GM10266 (cell line): ENCODE data around the gene LDHD.

Source experiments
- DNase-seq: peaks from one replicate; pipeline ENCODE4 v3.0.0; 2012; ENCODE audit errors: extremely low spot score
- TF ChIP-seq, protein P1 (sequence below): IDR thresholded peaks from 2 replicates; pipeline ENCODE4 v1.5.1; 2012; ENCODE audit warnings: mild to moderate bottlenecking, low read depth; ENCODE audit not compliant: control insufficient read depth, insufficient read depth; ENCODE audit errors: missing control alignments

LDHD gene

DNA sequence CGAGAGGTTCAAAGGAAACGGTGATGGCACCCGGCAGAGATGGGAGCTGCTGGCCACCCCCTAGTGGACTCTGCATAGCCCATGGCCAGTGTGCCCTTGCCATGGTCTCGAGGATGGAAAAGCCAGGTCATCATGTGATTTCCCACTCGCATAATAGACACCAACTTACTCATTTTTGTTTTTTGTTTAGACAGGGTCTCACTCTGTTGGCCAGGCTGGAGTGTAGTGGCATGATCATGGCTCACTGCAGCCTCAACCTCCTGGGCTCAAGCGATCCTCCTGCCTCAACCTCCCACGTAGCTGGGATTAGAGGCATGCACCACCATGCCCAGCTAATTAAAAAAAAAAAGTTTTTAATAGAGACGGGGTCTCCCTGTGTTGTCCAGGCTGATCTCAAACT lies 27.6 kb downstream of the LDHD start:
- no peak for DNase-seq
- TF ChIP-seq, protein P1, sequence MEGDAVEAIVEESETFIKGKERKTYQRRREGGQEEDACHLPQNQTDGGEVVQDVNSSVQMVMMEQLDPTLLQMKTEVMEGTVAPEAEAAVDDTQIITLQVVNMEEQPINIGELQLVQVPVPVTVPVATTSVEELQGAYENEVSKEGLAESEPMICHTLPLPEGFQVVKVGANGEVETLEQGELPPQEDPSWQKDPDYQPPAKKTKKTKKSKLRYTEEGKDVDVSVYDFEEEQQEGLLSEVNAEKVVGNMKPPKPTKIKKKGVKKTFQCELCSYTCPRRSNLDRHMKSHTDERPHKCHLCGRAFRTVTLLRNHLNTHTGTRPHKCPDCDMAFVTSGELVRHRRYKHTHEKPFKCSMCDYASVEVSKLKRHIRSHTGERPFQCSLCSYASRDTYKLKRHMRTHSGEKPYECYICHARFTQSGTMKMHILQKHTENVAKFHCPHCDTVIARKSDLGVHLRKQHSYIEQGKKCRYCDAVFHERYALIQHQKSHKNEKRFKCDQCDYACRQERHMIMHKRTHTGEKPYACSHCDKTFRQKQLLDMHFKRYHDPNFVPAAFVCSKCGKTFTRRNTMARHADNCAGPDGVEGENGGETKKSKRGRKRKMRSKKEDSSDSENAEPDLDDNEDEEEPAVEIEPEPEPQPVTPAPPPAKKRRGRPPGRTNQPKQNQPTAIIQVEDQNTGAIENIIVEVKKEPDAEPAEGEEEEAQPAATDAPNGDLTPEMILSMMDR: no peak

DNA sequence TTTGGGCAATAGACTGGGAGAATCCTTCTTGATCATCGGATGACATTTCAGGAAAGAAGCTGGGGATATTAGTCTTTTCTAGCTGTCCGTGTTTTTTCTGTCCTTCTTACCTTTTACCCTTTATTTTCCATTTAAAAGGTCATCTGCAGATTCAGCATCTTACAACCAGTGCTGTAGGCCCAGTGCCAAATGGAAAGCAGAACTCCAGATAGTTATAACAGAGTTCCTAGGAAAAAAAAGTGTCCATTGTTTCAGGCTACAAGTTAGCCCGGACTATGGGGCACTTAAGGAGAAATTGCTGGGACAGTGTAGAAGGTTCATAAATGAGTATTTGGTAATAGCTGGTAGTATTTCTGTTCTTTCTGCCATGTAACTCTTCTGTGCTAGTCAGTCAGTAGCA lies 28.4 kb downstream of the LDHD start:
- DNase-seq: no peak
- TF ChIP-seq, protein P1: no peak

DNA sequence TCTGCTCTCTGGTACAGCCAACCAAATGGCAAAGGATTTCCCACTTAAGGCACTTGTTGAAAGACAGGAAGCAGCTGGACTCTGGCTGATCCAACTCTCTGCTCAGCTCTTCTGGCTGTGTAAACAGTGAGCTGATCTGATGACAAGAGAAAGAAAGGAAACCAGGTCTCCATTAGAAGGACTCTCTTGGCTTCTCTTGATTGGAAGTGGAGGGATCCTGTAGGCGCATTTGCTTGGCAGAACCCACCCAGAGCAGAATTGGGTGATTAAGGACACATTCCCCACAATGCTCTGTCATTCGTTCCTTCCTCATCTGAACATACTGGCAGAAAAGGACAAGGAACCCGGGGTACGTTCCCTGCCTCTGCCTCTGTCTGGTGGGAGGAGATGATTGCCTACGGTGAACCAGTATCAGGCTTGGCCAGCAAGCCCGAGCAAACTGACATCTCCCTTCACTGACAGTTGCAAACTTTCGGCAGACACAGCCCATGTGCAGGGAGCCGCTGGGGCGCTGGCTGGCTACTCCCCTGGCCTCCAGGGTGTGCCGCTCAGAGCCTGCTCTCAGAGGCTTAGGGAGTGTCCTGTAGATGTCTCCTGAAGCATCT lies 29.1 kb downstream of the LDHD start:
- TF ChIP-seq, protein P1: no peak
- DNase-seq: no peak

DNA sequence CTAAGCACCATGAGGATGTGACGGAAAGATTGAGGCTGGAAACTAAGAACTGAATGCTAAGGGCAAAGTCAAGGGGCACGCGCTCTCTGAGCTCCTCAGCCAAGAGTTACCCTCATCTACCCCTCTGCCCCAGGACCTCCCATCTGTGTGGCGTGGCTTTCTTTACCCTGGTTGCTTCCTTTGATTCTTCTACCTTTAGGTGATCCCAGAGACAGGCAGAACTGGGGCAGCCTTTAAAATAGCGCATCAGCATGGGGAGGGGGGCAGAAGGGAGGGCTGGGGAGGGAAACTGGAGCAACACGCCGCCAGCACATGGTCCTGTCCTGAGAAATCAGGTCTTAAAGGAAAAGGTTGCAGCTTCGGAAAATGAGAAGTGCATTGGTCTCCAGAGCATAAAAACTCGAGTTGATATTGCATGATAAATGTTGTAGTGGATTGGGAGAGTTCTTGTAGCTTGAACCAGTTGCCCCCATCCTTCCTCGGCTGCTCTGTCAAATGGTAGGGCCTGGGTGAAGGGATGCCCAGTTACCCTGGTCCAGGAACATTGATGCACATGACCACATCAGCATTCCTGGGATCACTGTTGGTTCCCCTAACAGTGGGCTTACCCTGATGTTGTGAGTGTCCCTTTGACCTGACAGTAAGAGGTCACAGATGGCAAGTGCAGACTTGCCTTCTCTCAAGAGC lies 29.7 kb downstream of the LDHD start:
- TF ChIP-seq, protein P1: no peak
- no peak for DNase-seq

DNA sequence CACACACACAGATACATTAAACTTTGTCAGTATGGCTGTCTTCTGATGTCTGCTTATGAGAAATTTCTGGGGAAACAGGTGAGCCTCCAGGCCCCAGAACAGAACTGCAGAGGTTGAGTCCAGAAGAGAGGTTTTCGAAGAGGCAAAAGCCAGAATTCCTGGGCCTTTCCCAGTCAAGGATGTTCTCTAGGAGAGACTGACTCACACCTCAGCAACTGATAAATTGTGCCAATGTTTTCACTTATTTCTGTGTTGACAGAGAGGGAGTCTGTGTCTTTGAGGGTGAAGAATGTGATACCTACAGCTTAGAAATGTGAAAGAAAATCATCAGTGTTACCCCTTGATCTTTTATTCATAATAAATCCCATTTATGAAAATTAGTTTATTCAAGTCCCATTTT lies 30.3 kb downstream of the LDHD start:
- TF ChIP-seq, protein P1: no peak
- DNase-seq: no peak

DNA sequence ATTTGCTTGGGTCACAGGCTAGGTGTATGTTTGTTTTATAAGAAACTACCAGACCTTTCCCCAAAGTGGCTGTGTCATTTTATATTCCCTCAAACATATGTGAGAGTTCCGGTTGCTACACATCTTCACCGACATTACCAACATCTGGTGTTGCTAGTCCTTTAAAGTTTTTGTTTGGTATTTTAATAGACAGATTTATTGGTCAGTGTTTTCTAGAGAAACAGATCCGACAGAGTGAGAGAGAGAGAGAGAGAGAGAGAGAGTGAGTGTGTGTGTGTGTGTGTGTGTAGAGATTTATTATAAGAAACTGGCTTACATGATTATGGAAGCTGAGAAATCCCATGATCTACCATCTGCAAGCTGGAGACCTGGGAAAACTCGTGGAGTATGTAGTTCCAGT lies 31.0 kb downstream of the LDHD start:
- no peak for DNase-seq
- TF ChIP-seq, protein P1: no peak

DNA sequence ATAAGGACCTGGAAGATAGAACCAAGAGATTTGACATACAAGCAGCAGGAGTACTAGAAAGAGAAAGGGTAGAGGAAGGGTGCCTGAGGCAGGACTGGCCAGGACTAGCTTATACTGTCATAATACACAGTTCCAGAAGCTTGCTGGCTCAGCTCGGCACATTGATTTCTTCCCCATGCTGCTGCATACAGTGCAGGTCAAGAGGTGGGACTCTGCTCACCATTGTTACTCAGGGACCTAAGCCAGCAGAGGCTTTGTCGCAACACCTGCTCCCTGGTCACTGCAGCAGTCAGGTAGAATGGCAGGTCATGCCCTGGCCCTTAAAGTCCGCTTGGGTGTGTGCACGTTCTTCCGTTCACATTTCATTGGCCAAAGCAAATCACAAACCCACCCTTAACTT lies 32.8 kb downstream of the LDHD start:
- DNase-seq: no peak
- TF ChIP-seq, protein P1: no peak
